ENCODE measurements around the gene RPRD1B.

The RPRD1B gene

GRCh38 chr20:38036366-38036765 lies 2.8 kb downstream of the RPRD1B start:
- no peak for DNase-seq (ENCODE audit: low read depth, low spot score)

GRCh38 chr20:38040276-38040675 lies 6.7 kb downstream of the RPRD1B start:
- DNase-seq (ENCODE audit: low read depth, low spot score): no peak

- no peak for DNase-seq (ENCODE audit: low read depth, low spot score)
These were observed 10.2 kb downstream of the RPRD1B start for GRCh38 chr20:38043512-38044300.

- no peak for DNase-seq (ENCODE audit: low read depth, low spot score)
These were observed 11.1 kb downstream of the RPRD1B start for GRCh38 chr20:38044685-38045084.

DNA sequence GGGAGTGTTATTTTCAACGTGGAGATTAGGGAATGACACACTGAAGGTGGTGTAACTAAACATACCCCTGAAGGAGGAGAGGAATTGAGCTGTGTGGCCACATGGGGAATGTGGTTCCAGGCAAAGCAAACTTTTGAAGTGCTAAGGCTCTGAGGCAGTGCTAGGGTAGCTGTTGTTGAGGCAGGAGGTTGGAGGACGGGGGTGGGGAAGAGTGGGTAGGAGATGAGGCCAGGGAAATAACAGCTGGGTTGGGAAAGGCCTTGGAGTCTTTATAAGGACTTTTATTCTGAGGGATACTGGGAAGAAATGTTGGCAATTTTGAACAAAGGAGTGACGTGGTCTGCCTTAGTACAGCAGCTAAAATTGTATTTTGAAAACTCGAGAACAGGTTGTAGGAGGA lies 13.0 kb downstream of the RPRD1B start:
- DNase-seq (ENCODE audit: low read depth, low spot score): no peak

DNA sequence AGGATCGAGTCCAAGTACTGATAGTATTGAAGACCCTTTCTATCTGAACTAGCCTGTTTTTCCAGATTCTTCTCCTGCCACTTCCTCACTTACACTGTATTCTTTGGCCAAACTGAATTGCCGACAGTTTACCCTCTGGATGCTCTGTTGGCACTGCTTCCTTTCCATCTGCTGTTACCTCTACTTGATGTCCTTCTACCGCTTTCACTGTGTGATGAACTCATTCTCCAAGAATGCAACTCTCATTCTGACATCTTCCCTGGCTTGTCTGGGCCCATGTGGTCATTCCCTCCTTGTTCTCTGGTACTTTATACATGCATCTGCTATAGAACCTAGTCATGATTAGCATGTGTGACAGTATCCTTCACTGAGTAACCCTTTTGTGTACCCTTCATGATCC lies 16.3 kb downstream of the RPRD1B start:
- DNase-seq (ENCODE audit: low read depth, low spot score): no peak

DNA sequence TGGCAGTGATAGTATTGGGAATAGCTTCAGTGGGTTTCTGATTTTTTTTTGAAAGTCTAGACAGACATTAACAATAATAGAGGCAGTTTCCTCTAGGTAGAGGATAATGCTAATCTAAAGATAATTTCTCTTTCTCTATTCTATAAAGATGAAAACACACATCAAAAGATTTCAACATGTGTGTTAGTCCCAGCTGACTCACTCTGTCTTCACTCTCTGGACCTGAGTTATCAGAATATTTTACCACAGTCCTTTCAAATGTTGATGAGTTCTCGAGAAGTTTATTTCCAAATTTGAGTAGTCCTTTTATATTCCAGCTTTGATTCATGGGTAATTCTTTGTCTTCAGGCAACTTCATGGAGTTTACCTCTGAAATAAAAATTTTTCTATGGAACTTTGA lies 17.1 kb downstream of the RPRD1B start:
- no peak for DNase-seq (ENCODE audit: low read depth, low spot score)

DNA sequence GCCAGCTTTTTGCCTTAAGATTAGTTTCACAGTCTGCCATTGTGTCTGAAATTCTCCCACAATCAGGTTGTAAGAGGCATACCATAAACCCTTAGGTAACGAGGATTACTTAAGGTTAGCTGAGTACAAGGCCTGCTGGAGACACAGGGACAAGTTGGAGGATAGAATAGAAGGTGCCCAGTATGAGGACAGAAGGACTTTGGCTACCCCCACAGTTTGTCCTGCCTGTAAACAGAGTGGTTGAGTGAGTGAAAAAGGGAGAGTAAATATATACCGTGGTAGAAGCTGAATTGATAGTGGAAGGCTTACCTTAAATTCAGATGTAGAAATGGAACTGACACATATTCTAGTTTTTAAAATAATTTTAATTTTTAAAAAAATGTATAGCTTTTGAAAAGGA lies 19.3 kb downstream of the RPRD1B start:
- no peak for DNase-seq (ENCODE audit: low read depth, low spot score)

GRCh38 chr20:38054647-38055046 lies 21.1 kb downstream of the RPRD1B start:
- no peak for DNase-seq (ENCODE audit: low read depth, low spot score)

DNA sequence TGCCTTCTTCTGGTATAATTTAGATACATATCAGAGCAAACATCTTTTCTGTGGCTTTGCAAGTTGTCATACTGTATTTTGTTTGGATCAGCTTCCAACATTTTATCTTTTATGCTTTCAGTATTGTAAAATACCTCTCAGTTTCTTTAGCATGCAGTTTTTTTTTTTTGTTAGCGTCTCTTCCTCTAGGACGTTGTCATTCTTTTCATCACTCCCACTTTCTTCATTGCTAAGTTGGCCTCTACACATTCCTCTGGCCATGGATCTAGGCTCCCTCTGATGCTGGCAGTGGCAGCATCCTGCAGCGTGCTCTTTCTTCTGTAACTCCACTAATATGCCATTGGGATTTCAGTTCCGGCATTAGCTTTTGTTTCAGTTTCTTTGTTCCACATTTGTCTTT lies 21.7 kb downstream of the RPRD1B start:
- no peak for DNase-seq (ENCODE audit: low read depth, low spot score)

DNA sequence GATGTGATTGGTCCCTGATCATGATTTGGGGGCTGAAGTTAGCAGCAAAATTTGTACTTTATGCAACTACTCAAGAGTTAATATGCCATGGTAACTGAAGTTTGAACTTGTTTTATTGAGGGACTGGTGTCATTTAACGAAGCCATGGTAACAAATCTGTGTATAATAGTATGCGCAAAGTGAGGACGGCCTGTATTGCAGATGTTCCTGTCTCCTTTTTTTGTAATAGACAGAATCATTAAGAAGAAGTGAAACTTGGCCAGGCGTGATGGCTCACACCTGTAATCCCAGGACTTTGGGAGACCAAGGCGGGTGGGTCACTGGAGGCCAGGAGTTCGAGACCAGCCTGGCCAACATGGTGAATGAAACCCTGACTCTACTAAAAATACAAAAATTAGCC lies 22.3 kb downstream of the RPRD1B start:
- no peak for DNase-seq (ENCODE audit: low read depth, low spot score)

- peak; percentile 73 for DNase-seq (ENCODE audit: low read depth, low spot score)
These were observed 23.9 kb downstream of the RPRD1B start for GRCh38 chr20:38057351-38057972.

DNA sequence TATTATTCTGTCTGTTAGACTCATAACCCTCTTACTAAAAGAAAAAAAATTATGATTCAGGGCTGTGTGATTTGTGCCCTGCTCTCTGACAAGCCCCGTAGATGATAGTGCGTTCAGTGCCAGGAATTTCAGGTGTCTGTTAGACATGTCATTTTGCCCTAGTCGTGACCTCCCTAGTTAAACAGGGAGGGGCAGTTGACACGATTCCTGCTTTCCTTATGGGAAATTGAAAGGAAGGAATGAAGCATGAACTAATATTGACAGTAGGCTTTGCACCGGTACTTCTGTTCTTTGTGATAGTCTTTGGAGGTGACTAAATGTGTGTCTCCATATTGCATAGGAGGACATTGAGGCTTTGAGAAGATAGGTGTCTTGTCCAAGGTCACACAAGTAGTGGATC lies 26.3 kb downstream of the RPRD1B start:
- no peak for DNase-seq (ENCODE audit: low read depth, low spot score)

GRCh38 chr20:38060536-38060935 lies 27.0 kb downstream of the RPRD1B start:
- no peak for DNase-seq (ENCODE audit: low read depth, low spot score)

- no peak for DNase-seq (ENCODE audit: low read depth, low spot score)
These were observed 27.6 kb downstream of the RPRD1B start for GRCh38 chr20:38061109-38061508.

DNA sequence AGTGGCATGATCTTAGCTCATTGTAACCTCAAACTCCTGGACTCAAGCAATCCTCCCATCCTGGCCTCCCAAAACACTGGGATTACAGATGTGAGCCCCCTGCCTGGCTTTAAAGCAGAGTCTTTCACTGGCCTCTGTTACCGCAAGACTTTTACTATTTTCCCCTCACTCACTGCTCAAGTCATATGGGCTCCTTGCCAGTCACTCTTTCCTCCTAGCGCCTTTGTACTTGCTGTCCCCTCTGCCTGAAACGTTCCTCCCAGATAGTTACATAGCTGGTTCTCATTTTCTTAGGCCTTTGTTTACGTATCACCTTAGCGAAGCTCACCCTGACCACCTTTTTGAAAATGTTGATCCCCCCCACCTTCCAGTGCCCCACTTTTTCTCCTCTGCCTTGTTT lies 29.3 kb downstream of the RPRD1B start:
- DNase-seq (ENCODE audit: low read depth, low spot score): no peak

- DNase-seq (ENCODE audit: low read depth, low spot score): no peak
These were observed 30.5 kb downstream of the RPRD1B start for GRCh38 chr20:38063911-38064530.

DNA sequence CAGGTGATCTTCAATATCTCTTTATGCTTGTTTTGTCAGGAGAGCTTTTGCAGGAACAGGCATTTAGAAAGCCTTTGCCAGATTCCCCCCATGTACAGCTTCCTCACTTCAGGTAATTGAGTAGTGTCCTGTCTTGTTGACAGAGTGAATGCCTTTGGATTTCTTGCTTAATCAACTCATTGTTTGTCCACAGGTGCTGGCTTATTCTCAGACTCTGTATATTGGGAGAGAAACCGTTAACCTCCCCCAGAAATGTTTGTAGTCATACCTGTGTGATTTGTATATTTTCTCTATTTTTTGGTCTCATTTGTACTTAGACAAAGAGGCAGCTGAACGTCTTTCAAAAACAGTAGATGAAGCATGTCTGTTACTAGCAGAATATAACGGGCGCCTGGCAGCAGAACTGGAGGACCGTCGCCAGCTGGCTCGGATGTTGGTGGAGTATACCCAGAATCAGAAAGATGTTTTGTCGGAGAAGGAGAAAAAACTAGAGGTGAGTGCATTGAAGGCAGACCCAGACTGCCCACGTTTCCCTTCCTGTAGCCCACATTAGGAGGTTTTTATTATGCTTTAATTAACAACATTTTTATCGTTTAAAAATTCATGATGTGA lies 32.3 kb downstream of the RPRD1B start:
- DNase-seq (ENCODE audit: low read depth, low spot score): no peak

GRCh38 chr20:38066969-38067716 lies 33.6 kb downstream of the RPRD1B start:
- DNase-seq (ENCODE audit: low read depth, low spot score): no peak

- DNase-seq (ENCODE audit: low read depth, low spot score): no peak
These were observed 34.3 kb downstream of the RPRD1B start for GRCh38 chr20:38067717-38068365.

DNA sequence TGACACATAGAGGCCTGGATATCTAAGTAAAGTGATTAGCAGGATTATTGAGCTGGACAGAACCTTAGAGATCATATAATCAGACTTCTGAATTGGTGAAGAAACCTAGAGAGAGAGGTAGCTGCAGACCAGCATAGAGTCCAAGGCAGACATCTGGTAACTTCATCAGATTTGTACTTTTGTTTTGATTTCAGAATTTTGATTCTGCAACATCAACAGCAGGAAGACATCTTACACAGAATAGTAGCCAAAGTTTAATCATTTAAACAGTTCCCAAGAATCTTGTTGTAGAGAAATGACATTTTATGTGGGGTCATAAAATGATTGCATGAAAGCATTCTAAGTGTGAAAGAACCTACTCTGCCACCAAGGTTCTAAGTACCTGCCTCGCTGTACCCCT lies 39.4 kb downstream of the RPRD1B start:
- no peak for DNase-seq (ENCODE audit: low read depth, low spot score)

All from iPS DF 19.7 (cell line).